OCI-LY7 (cell line): Measurements from ENCODE around the gene SPANXD.

ENCODE experiments used
- EZH2phosphoT487 ChIP-seq: fragments of 200-600 bp; sonication (generic); IDR thresholded peaks from 2 replicates; pipeline ENCODE4 v1.6.1; 2018; ENCODE audit warnings: low read depth, borderline replicate concordance, mild to moderate bottlenecking, mixed run types, antibody characterized with exemption, low read length, moderate library complexity, mixed read lengths
- TF ChIP-seq, protein P1 (sequence below): fragments of 200-600 bp; sonication (generic); conservative IDR thresholded peaks from 2 replicates; pipeline ENCODE4 v1.5.1; 2014; ENCODE audit warnings: mild to moderate bottlenecking, antibody characterized with exemption, low read length, moderate library complexity, mixed read lengths

DNA sequence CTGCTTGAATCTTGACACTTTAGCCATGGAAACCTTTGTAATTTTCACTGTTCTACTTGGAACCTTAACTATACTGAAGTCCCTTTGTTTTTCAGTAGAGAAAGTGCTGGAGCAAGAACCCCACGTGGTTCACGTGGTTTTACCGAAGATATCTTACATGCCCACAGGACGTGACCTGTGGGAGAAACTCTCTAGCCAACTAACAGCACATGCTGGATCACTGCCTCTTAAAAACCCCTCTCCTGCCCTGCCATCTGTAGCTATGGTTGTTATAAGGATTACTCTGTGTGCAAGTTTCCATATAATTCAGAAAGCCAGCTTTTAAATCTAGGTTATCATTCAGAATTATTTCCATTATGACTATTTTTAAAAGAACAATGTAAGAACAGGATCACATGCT is 30.2 kb downstream of the SPANXD start:
- TF ChIP-seq, protein P1, sequence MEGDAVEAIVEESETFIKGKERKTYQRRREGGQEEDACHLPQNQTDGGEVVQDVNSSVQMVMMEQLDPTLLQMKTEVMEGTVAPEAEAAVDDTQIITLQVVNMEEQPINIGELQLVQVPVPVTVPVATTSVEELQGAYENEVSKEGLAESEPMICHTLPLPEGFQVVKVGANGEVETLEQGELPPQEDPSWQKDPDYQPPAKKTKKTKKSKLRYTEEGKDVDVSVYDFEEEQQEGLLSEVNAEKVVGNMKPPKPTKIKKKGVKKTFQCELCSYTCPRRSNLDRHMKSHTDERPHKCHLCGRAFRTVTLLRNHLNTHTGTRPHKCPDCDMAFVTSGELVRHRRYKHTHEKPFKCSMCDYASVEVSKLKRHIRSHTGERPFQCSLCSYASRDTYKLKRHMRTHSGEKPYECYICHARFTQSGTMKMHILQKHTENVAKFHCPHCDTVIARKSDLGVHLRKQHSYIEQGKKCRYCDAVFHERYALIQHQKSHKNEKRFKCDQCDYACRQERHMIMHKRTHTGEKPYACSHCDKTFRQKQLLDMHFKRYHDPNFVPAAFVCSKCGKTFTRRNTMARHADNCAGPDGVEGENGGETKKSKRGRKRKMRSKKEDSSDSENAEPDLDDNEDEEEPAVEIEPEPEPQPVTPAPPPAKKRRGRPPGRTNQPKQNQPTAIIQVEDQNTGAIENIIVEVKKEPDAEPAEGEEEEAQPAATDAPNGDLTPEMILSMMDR: no peak
- no peak for TF ChIP-seq EZH2phosphoT487
